Ascending aorta (tissue), 2 donors: Measurements from ENCODE around the gene IRF1. TPM values are rescaled to one million over a fixed set of nuclear protein-coding genes. Genes with fewer than 3 reads are reported as not detected.
"Not testable (repeated sequence)": the region's sequence is repeated elsewhere in the genome, so short reads cannot be mapped to it uniquely, and the experiment has no call there.

Experiments used
- DNase-seq, 2 donors: peaks; one replicate each; pipeline ENCODE4 v3.0.0-alpha.2; 2019; ENCODE audit warnings: low spot score in 2 of 2
- H3K27ac ChIP-seq, 2 donors: fragments of 200-600 bp; sonication (generic); one replicate each; pipeline ENCODE4 v1.5.1; 2016 to 2017; ENCODE audit warnings: mild to moderate bottlenecking in 1 of 2
- H3K27me3 ChIP-seq: fragments of 200-600 bp; sonication (generic); one replicate; pipeline ENCODE4 v1.5.1; 2017
- H3K36me3 ChIP-seq, 2 donors: fragments of 200-600 bp; sonication (generic); one replicate each; pipeline ENCODE4 v1.5.1; 2016
- H3K4me1 ChIP-seq, 2 donors: fragments of 200-600 bp; sonication (generic); one replicate each; pipeline ENCODE4 v1.5.1; 2016 to 2017; ENCODE audit warnings: mild to moderate bottlenecking in 1 of 2
- H3K4me3 ChIP-seq, 2 donors: fragments of 200-600 bp; sonication (generic); one replicate each; pipeline ENCODE4 v1.5.1; 2016 to 2017; ENCODE audit warnings: mild to moderate bottlenecking in 1 of 2
- H3K9me3 ChIP-seq, 2 donors: fragments of 200-600 bp; sonication (generic); one replicate each; pipeline ENCODE4 v1.5.1; 2016
- intact Hi-C: fragments of 100-400 bp; cut with DNase I; formaldehyde crosslinking; loops from one replicate; pipeline ENCODE4 v1.15.1; 2023
- total RNA-seq: library from RNA; depleted of rRNA; stranded (reverse); fragments of >200 nt; gene quantifications from one replicate; pipeline ENCODE4 v1.1.0, GENCODE V29; 2016
- TF ChIP-seq, protein P1 (sequence below), 3 experiments: fragments of 200-600 bp in 2 of 3; fragments of 450-650 bp in 1 of 3; sonication (generic) in 2 of 3; IDR thresholded peaks; one replicate each; pipeline ENCODE4 v1.5.1; 2016 to 2019; ENCODE audit warnings: antibody characterized with exemption in 3 of 3, mild to moderate bottlenecking in 1 of 3, moderate library complexity in 1 of 3

IRF1 gene
- total RNA-seq, 1 donor from 2014 or later = 57.7 TPM

DNA sequence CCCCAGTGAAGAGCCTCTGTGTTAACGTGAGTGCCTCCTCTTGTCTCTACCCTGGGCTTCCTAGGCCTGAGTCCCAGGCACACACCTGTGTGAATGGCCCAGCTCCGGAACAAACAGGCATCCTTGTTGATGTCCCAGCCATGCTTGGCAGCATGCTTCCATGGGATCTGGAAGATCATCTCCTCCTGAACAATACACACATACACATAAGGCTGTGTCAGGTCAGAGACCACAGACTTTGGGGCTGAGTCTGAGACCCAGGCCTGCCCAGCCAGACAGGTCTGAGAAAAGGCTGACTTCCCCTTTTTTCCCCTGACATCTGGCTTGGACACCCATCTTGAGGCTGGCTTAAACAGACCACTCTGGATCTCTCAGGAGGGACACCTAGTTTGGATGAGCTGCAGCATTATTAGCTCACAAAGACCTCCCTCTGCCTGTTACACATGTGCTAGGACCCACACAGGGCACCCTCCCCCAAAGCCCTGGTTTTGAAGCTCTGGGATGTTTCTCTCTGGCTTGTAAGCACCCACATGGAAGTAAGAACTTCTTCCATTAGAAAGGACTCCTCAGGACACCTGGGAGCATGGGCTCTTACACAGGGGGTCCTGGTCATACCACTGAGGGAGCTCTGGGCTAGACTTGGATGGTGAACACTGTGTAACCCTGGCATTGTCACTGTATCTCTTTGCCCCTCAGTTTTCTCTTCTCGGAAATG is 2.6 kb downstream of the IRF1 start:
- peak in 1 of 2 donors; percentile 61 for DNase-seq
- TF ChIP-seq, protein P1, sequence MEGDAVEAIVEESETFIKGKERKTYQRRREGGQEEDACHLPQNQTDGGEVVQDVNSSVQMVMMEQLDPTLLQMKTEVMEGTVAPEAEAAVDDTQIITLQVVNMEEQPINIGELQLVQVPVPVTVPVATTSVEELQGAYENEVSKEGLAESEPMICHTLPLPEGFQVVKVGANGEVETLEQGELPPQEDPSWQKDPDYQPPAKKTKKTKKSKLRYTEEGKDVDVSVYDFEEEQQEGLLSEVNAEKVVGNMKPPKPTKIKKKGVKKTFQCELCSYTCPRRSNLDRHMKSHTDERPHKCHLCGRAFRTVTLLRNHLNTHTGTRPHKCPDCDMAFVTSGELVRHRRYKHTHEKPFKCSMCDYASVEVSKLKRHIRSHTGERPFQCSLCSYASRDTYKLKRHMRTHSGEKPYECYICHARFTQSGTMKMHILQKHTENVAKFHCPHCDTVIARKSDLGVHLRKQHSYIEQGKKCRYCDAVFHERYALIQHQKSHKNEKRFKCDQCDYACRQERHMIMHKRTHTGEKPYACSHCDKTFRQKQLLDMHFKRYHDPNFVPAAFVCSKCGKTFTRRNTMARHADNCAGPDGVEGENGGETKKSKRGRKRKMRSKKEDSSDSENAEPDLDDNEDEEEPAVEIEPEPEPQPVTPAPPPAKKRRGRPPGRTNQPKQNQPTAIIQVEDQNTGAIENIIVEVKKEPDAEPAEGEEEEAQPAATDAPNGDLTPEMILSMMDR (IDR thresholded peaks at IDR 0.05) = no peak
- H3K27ac ChIP-seq = peak overlapping the region; percentile 14 to 28
- intact Hi-C loops = no loop called here
- no peaks in the 10 kb centered on the region for H3K9me3 ChIP-seq
- peaks cover 3 to 26% of the 10 kb centered on the region in 2 donors for H3K4me1 ChIP-seq
- peaks cover 40 to 52% of the 10 kb centered on the region in 2 donors for H3K36me3 ChIP-seq
- H3K27me3 ChIP-seq = no peaks in the 10 kb centered on the region
- H3K4me3 ChIP-seq = peak overlapping the region in 1 of 2 donors; percentile 94

DNA sequence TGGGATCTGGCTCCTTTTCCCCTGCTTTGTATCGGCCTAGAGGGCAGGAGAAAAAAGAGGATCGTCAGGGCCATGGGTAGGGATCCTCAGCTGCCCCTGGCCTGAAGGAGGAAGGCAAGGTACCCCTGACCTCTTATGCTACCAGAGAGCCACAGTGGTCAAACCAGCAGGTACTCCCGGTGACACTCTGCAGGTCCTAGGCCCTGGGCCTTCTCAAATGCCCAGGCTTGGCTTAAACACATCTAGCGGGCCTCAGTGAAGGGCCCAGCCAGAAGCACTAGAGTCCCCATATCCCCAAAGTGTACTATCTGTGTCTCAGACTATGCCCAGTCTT is 3.5 kb downstream of the IRF1 start:
- peak in 1 of 2 donors; percentile 33 for DNase-seq
- H3K4me1 ChIP-seq = peaks cover 3 to 26% of the 10 kb centered on the region in 2 donors
- H3K4me3 ChIP-seq = no peak overlapping the region
- no peaks in the 10 kb centered on the region for H3K9me3 ChIP-seq
- H3K27ac ChIP-seq = peak overlapping the region; percentile 20 to 28
- intact Hi-C loops = no loop called here
- peaks cover 40 to 55% of the 10 kb centered on the region in 2 donors for H3K36me3 ChIP-seq
- TF ChIP-seq, protein P1 (IDR thresholded peaks at IDR 0.05) = no peak
- H3K27me3 ChIP-seq = no peaks in the 10 kb centered on the region

DNA sequence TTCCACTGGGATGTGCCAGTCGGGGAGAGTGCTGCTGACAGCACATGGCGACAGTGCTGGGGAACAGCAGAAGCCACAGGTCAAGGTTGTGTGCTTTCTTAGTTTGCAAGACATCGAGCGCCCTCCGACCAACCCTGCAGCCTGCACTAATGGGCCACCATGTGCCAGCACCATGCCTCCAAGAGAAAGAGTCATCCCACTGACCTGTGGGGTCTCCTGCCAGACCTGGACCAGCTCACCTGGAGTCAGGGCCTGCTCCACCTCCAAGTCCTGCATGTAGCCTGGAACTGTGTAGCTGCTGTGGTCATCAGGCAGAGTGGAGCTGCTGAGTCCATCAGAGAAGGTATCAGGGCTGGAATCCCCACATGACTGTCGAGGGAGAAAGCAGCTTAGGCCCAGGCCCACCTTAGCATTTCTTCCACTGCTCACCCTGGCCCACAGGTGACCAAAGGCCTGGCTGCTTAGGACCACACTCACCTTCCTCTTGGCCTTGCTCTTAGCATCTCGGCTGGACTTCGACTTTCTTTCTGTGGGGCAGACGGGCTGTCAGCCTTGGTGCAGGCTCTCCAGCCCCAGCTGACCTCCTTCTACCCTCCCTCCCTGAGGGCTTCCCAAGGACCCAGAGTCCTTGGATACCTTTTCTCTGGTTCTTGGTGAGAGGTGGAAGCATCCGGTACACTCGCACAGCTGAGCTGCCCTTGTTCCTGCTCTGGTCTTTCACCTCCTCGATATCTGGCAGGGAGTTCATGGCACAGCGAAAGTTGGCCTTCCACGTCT is 4.1 kb downstream of the IRF1 start:
- TF ChIP-seq, protein P1 (IDR thresholded peaks at IDR 0.05) = no peak
- H3K27ac ChIP-seq = peak overlapping the region; percentile 1 to 28
- intact Hi-C loops = no loop called here
- H3K4me1 ChIP-seq = peaks cover 3 to 21% of the 10 kb centered on the region in 2 donors
- no peak overlapping the region for H3K4me3 ChIP-seq
- peaks cover 40 to 55% of the 10 kb centered on the region in 2 donors for H3K36me3 ChIP-seq
- H3K27me3 ChIP-seq = no peaks in the 10 kb centered on the region
- DNase-seq = peak in 1 of 2 donors; percentile 39
- no peaks in the 10 kb centered on the region for H3K9me3 ChIP-seq

DNA sequence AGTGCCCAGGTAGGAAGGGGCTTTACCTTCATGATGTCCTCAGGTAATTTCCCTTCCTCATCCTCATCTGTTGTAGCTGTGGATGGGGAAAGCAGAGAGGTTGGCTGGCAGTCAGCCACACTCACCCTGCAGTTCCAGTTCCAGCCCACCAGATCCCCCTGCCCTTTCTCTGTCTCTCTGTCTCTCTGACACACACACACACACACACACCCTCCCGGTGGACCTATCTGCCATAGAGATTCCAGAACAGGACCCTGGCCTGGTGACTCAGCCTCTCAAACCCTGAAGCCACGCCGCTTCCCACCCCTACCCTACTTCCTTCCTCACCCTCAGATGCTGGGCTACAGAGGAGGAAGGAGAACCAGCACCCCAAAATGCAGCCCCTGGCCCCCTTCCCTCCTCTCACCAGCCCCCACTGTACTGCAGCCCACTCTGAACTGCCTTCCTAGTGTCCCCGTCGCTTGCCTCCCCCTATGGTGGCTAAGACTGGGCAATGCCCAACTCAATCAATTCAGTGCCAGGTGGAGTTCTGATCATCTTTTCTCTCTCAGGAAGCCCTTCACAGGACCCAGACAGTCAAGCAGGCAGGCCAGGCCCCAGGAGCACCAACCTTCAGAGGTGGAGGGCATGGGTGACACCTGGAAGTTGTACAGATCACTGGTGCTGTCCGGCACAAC is 4.8 kb downstream of the IRF1 start:
- H3K4me1 ChIP-seq = peaks cover 3 to 15% of the 10 kb centered on the region in 2 donors
- no peaks in the 10 kb centered on the region for H3K9me3 ChIP-seq
- peak overlapping the region; percentile 1 to 33 for H3K27ac ChIP-seq
- no peaks in the 10 kb centered on the region for H3K27me3 ChIP-seq
- no peak overlapping the region for H3K4me3 ChIP-seq
- intact Hi-C loops = no loop called here
- H3K36me3 ChIP-seq = peaks cover 40 to 55% of the 10 kb centered on the region in 2 donors
- TF ChIP-seq, protein P1 (IDR thresholded peaks at IDR 0.05) = no peak
- DNase-seq = peak in 1 of 2 donors; percentile 61

DNA sequence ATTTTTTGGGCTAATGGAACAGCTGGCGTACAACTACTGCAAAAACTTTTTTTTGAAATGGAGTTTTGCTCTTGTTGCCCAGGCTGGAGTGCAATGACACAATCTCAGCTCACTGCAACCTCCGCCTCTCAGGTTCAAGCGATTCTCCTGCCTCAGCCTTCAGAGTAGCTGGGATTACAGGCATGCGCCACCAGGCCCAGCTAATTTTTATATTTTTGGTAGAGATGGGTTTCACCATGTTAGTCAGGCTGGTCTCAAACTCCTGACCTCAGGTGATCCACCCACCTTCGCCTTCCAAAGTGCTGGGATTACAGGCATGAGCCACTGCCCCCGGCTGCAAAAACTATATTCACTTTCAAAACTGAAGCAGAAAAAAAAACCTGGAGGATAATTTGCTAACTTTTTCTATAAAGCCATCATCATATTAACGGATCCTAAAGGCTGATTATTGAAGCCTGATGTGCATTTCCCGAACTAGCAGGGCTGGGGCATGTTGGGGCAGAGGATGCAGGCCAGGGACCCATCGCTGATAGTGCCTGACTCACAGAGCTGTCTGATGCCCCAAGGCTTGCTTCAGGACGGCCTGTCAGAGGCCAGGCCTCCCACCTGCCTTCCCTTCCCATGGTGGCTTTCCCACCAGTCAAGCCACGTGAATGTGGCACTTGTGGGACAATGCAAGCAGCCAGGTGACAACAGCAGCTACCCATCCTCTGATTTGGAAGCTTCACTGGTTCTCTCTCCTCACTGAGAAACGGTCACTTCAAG is 5.5 kb downstream of the IRF1 start:
- H3K36me3 ChIP-seq = peaks cover 40 to 55% of the 10 kb centered on the region in 2 donors
- intact Hi-C loops, H3K27me3 ChIP-seq, H3K4me3 ChIP-seq, H3K9me3 ChIP-seq: not testable (repeated sequence)
- peaks cover 3 to 15% of the 10 kb centered on the region in 2 donors for H3K4me1 ChIP-seq
- peak overlapping the region in 1 of 2 donors; percentile 33 for H3K27ac ChIP-seq
- DNase-seq = peak in 1 of 2 donors; percentile 55
